HG03442 (cell line): ENCODE measurements around the gene ZDHHC21.

Source experiments
- ATAC-seq: cut with Tn5 transposase; IDR thresholded peaks from one replicate; pipeline ENCODE4 v1.9.1; 2021; ENCODE audit warnings: mild to moderate bottlenecking, moderate library complexity; ENCODE audit not compliant: unreplicated experiment

Gene ZDHHC21

DNA sequence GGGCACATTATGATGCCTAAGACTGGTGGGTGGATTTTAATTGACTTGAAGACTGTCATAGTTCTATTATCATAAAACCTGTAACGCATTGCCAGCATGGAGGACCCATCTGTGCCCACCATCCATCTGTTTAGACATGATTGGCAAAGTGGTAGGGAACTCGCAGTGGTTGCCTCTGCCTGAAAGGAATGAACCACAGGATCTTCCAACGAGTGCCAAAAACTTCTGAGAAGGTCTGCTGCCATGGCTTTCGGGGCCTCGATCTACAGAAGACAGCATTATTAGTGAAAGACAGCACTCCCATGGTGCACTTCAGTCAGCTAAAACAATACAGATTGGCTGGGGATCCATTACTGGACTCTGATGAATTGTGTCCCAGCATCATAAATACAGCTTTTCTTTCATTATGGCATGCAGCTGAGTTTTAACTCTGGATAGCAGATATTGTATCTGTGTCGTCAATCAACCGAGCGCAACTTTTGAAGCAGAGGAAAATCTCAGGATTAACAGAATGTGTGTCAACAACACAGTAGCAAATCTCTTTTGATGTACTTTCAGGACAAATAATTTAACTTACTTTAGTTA, 74.3 kb downstream of the ZDHHC21 start:
- no peak for ATAC-seq

DNA sequence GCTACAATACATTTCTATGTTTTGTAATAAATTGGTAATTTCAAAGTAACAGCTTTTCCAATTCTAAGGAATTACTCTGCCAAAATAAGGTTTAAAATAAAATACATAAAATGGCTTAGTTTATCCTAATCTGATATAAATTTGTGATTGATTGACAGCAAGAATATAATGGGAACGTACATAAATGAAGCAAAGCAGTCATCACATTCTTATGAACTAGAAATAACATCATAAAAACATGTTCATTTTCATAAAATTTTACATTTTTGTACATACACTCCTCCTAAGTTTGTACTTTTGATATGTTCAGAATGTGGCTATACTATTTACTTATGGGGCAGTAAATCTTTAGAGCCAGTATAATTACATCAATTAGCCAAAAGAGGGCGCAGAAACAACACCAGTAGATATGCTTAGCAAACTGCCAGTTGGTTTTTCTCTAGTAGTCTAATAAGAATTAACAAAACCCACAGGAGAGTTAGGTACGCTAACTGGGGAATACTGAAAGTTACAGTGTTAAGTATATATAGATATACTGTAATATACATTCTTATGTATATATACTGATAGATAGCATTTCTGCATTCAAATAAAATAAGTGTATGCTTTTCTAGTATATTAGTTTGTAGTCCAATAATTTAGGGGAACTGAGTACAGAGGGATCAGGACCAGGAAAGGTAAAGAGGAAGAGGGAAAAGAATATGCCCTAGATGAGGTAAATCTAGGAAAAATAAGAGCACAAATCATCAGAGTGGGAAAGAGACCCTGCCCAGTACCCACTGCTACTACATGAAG, 76.8 kb downstream of the ZDHHC21 start:
- ATAC-seq = peak; percentile 88

DNA sequence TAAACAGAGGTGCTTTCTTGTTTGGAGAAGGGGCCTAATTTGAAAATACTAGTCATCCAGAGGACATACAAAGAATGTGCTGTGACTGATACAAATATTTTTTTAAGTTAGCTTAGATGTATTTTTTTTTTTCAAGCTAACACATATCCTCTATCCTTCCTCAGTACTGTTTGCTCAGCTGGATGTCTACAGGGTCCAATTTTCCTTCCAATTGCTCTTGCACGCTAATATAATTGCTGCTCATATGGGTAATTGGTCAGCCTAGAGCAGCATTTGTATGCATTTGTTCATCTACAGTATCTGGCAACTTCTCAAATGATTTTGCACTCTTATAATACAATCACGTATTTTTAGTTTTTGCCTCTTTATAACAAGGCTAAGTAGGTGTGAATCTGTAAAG, 84.7 kb downstream of the ZDHHC21 start:
- ATAC-seq = no peak

DNA sequence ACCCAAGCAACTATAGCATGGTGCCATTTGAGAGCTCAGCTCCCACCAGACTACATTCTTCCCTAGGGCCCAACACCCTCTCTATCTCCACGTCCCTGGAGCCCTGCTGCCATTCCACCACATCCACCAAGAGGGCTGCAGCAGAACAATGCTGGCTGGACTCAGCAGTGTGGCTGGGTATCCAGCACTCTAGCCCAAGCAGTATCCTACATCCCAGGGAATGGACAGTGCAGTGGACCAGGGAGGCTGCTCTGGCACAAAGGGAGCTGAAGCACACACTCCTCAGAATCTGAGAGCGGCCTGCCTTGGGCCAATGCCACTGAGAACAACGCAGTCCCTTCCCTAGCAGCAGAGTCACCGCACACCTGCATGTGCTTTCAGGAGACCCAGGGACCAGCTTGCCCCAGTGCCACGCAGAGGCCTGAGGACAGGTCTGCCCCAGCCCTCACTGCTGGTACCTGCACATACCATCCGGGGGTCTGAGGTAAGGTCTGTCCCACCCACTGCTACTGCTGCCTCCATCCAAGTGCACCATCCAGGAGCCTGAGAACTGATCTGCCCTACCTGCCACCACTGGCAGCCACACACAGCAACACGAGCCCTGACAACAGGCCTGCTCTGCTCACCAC, 95.9 kb downstream of the ZDHHC21 start:
- no peak for ATAC-seq

DNA sequence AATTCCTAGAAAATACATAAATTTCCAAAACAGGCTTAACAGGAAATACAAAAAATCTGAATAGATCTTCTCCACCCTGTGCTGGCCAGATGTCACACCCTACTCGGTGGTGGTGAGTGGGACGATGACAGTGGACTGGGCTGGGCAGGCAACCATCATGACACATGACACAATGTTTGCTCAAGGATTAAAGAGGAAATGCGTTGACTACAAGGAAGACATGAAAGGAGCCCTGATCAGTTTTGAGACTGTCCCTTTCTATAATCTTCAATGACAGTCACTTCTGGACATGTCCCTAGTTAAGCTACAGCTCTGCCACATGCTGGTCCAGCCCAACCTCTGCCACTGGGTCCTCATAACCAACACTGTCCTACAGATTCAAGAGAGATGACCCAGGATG, 99.8 kb downstream of the ZDHHC21 start:
- ATAC-seq = no peak

DNA sequence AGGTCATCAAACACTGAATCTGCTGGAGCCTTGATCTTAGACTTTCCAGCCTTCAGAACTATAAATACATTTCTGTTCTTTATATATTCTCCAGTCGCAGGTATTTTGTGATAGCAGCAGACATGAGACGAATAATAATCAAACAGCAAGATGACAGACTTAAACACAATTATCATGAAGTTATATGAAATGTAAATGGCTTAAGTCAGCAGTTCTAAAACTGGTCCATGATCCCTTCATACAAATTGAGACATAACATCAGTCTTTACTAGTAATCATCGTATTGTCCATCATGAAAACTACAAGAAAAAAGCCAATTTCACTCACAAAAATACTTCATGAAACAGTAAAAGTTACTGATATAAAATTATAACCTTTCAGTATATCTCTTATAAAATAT, 101.8 kb downstream of the ZDHHC21 start:
- ATAC-seq = no peak

DNA sequence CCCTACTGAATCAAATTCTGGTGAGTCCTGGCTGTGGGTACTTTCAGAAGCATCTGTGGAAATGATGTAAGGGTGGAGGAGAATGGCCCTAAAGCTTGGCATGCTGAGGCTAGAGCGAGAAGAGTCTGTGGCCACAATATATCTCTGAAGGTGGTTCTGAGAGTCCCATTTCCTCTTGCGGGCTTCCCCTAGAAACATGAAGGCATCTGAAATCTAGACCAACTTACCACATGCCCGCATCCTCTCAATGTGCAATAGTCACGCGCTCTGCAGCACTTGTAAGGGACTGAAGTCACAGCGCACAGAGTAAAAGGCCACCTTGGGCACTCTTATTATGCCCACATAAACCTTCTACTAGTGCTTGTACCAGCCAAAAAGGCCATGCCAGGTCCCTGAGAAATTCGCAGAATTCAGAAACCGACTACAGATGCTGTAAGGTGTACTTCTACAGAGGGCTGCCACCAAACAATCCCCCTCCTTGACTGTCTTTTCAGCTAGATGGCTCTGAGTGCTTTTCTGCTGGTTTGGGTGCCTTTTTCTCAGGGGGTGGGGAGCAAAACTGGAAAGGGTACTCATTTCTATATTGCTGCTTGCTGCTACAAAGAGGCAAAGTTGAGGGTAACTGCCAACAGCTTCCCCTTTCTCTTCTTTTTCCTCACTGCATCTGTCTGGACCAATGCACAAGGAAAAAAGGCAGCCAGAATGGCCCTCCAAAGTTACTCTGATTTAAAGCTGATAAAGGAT, 107.3 kb downstream of the ZDHHC21 start:
- ATAC-seq = peak; percentile 99

DNA sequence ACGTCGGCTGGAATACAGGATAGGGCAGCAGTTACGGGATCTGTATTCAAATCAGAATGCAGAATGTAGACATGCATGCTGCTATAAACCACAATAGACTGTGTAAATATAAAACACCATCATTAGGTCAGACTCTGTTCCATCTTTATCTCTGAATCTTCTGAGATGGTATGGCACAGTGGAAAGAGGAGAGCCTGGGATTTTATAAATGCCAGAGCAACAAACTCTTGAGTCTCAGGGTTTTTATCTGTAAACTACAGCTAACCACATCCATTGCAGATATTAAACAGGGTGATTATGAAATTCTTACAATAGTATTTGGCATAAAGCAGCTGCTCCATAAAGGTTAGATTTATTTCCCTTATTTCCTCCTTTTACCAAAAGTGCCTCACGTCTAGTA, 108.7 kb downstream of the ZDHHC21 start:
- no peak for ATAC-seq

DNA sequence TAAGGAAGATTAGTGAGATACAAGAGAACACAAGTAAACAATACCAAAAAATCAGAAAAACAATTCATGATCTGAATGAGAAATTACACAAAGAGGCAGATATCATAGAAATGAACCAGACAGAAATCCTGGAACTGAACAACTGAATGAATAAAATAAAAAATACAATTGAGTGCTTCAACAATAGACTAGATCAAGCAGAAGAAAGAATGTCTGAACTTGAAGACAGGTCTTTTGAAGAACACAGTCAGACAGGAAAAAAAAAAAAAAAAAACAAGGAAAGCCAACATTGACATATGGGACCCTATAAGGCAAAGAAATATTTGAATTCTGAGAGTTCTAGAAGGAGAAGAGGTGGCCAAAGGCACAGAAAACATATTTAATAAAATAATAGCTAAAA, 115.2 kb downstream of the ZDHHC21 start:
- ATAC-seq = no peak

DNA sequence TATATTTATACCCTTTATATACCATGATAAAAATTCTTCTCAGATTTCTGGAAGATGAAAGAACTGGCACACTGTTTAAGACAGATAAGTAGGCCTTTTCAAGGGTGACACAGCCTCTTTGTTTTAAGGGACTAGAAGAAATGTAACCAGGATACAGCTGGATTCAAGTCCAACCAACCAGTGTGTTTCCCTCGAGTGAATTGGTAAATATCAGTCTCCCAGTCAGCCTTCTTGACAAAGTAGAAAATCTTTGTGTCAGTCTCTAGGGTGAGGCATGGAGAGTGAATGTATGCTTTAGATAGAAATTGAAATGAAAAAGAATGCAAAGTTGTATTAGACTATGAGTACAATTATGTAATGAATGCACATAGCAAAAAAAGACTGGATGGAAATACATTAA, 119.1 kb downstream of the ZDHHC21 start:
- ATAC-seq = no peak

DNA sequence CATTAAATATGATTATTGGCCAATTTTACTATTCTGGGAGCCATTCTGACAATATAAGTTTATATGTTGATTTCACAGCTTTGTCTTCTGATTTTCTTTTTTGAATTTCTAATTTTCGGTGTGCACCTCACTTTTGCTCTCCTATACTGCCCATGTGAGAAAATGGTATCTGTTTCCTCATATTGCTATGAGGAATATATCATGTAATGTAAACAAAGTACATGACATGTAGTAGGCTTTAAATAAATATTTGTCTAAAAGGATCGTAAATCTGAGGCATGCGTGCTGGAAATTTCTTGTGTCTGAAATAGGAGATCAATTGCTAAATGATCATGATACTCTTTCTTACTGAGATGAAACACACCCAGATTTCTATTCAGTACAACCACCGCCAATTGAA, 119.9 kb downstream of the ZDHHC21 start:
- ATAC-seq = no peak

DNA sequence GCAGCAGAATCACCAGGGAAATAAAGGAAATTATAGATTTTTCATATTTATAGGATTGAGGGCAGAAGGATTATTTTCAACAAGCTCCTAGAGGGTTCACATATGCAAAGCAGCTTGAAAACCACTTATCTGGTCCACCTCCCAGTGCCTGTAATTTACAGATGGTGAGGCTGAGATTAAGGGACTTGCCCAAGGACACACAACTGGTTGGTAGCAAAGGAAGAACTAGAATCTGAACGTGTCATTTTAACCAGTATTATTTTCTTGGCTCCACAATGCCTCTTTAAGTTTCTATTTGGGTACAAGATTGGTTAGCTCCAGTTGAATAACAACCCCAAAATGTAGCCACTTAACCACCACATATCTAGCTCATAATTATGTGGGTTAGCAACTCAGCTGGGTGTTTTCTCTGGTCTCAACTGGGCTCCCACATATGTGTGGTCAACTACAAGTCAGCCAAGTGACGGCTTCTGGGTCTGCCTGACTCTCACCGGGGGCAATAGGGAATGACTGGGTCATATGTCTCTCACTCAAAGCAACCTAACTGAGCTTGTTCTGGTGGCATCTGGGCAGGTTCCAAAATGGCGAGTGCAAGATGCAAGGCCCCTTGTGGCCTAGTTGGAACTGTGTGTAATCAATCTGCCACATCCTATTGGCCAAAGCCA, 127.7 kb downstream of the ZDHHC21 start:
- no peak for ATAC-seq

DNA sequence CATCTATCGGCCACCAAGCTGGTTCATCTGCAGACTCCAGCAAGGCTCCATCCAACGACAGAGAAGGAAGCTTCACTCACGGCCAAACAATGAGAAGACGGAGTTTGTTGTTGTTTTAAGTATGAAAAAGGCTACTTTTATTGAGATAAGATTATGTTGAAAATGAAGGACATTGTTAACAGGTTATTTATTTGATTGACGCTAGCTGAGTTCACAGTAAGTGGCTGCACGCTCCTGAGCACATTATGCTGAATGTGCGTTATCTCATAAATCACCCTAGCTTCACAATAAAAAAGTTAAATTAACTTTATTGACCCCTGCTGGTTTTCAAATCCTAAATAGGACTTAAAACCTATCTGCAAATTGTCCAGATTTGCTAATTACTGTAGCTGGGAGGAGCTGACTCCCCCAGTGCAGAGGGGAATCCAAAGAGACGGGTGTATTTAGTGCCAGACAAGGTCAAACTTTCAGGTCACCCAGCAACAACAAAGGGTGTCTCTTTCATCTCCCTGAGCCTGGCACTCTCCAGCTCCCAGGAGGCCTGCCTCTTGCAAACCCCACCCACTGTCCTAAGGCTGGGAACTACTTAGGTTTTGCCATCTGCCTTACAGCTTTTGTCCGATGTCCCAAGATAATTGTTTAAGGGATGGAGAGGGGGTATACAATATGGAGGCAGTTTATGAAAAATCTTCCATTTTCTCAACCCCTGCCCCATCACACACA, 129.2 kb downstream of the ZDHHC21 start:
- ATAC-seq = no peak

DNA sequence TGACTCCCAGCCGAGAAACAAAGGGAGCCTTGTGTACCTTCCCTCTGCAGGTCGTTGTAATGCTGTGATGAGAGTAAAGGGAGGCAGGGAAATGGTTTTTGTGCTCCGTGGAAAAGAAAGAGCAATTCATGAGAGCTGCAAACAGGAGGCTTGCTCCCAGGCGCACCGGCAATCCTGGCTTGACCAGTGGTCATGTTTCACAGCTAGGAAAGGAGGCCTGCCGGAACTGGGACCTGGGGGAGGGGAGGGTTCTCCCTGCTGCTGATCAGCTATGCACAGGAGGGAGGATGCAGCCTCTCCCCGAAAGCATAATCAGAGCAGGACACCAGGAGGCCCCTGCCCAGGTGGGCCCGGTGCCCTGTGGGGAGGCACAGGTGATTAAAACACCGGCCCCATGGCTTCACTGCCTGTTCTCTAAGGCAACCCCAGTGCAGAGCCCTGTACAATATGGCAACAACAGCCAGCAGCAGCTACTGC, 131.3 kb downstream of the ZDHHC21 start:
- no peak for ATAC-seq
